HUES64 (cell line): ENCODE results near the gene GRIK2.

ENCODE experiments used
- H3K27ac ChIP-seq: 2 replicates; pipeline ENCODE4 v1.7.0; 2013; ENCODE audit warnings: low read depth, low read length, inconsistent platforms
- H3K27me3 ChIP-seq: 2 replicates; pipeline ENCODE4 v1.6.1; 2013; ENCODE audit warnings: mild to moderate bottlenecking, low read length; ENCODE audit not compliant: insufficient read depth
- H3K36me3 ChIP-seq: 2 replicates; pipeline ENCODE4 v1.6.1; 2013; ENCODE audit warnings: mild to moderate bottlenecking, low read length; ENCODE audit not compliant: insufficient read depth
- H3K4me1 ChIP-seq: 2 replicates; pipeline ENCODE4 v1.6.1; 2013; ENCODE audit warnings: mild to moderate bottlenecking, low read length, moderate library complexity; ENCODE audit not compliant: insufficient read depth
- H3K4me3 ChIP-seq: 2 replicates; pipeline ENCODE4 v1.5.1; 2013; ENCODE audit warnings: mild to moderate bottlenecking, low read length, moderate library complexity
- H3K9ac ChIP-seq: 2 replicates; pipeline ENCODE4 v1.6.1; 2013; ENCODE audit warnings: mild to moderate bottlenecking, low read depth, low read length
- H3K9me3 ChIP-seq: 2 replicates; pipeline ENCODE4 v1.6.1; 2013; ENCODE audit warnings: low read depth, low read length; ENCODE audit not compliant: insufficient read depth
- WGBS: fragments of 150-250, 120-280 bp; methylation state at CpG from one replicate; pipeline ENCODE4 v1.1.7; 2013; ENCODE audit warnings: missing lambda C conversion rate; 5-methylcytosine and 5-hydroxymethylcytosine counted together

Gene GRIK2

GRCh38 chr6:101719521-101719920 lies 326.0 kb downstream of the GRIK2 start:
- Histone ChIP-seq H3K4me1 (peaks cover 54% of the 10 kb centered on the region), H3K27me3 (peaks cover 8% of the 10 kb centered on the region; the same call in 1 of the 2 replicates)
- 94% methylated on average over 1 of the region's 1 CpG for WGBS

GRCh38 chr6:101722471-101722870 lies 329.0 kb downstream of the GRIK2 start:
- no peaks in the 10 kb centered on the region for H3K36me3 ChIP-seq
- WGBS, result no CpG with 5 or more reads among the region's 1 CpG
- peaks cover 25% of the 10 kb centered on the region for H3K4me1 ChIP-seq
- no peak overlapping the region for H3K27ac ChIP-seq
- H3K9me3 ChIP-seq, result no peaks in the 10 kb centered on the region
- no peaks in the 10 kb centered on the region for H3K27me3 ChIP-seq
- no peak overlapping the region for H3K9ac ChIP-seq
- no peak overlapping the region for H3K4me3 ChIP-seq

More at GRCh38 chr6:101719521-101719920, 326.0 kb downstream of the GRIK2 start:
- Histone ChIP-seq H3K9me3 (no peaks in the 10 kb centered on the region), H3K36me3 (no peaks in the 10 kb centered on the region), H3K4me3 (no peak overlapping the region), H3K9ac (no peak overlapping the region), H3K27ac (no peak overlapping the region)

DNA sequence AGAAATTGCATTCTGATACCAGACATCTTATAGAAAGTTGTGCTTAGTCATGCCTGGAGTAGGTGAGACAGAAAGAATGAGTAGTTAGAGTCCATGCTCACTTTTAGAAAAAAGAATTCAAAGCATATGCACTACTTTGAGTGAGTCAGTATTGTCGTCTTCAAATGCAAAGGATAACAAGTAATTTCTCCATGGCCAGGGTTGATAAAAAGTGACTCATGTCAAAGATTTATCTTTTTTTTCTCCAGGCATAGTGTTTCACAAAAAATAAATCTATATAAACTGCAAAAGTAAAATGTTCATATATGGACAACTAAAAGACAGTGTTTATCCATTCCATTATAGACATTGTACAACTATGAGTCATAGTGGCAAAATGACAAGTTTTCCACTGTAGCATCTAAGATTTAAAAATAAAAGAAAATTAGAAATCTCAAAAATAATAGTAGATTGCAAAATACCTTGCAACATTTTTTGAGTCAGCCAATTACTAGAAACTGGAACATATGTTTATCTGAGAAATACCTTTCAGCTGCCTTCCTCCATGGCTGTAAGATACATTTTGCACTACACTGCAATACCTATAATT lies 329.6 kb downstream of the GRIK2 start:
- 78% methylated on average over 1 of the region's 1 CpG for WGBS
- no peak overlapping the region for H3K27ac ChIP-seq
- H3K9ac ChIP-seq, result no peak overlapping the region
- H3K9me3 ChIP-seq, result no peaks in the 10 kb centered on the region
- H3K4me1 ChIP-seq, result peaks cover 19% of the 10 kb centered on the region
- H3K36me3 ChIP-seq, result no peaks in the 10 kb centered on the region
- H3K4me3 ChIP-seq, result no peak overlapping the region
- no peaks in the 10 kb centered on the region for H3K27me3 ChIP-seq

DNA sequence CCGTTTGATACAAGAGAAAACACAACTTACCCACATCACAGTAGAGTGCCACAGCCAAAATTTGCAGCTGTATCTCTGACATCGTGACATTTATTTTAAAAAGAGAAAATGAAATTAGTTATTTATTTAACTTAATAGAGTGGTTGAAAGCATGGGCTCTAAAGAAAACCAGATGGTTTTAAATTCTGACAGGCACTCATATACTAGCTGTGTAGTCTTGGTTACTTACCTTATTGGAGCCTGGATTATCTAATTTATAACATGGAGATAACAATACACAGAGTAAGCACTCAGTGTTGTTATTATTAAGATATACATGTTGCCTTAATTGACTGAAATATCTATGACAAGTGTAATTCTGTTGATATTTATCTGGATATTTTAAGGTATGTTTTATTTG lies 334.9 kb downstream of the GRIK2 start:
- Histone ChIP-seq H3K27ac (no peak overlapping the region), H3K4me3 (no peak overlapping the region), H3K4me1 (peaks cover 15% of the 10 kb centered on the region), H3K9me3 (no peaks in the 10 kb centered on the region), H3K9ac (no peak overlapping the region), H3K36me3 (no peaks in the 10 kb centered on the region), H3K27me3 (no peaks in the 10 kb centered on the region)
- 94% methylated on average over 1 of the region's 2 CpGs for WGBS

GRCh38 chr6:101728956-101729355 lies 335.4 kb downstream of the GRIK2 start:
- H3K4me1 ChIP-seq, result peaks cover 15% of the 10 kb centered on the region
- no peak overlapping the region for H3K27ac ChIP-seq
- H3K9ac ChIP-seq, result no peak overlapping the region
- H3K4me3 ChIP-seq, result no peak overlapping the region
- H3K27me3 ChIP-seq, result no peaks in the 10 kb centered on the region
- H3K9me3 ChIP-seq, result no peaks in the 10 kb centered on the region; the same call in 1 of the 2 replicates
- no peaks in the 10 kb centered on the region for H3K36me3 ChIP-seq

DNA sequence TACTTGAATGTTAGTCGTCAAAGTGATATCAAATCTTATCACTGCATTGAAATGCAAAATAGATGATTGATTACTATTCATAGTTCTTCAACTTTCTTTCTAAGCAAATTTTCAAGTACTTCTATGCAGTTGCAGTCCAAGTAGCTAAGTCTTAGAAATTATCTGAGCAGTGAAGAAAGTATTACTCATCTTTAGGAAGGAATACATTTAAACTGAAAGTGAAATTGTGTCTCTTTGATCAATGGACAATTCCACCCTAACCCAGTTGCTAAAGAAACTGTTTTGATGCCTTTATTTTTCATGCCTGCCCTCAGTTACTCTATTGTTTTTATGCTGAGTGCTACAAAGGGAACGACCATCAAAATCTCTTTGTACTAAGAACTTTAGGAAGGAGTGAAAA lies 337.4 kb downstream of the GRIK2 start:
- Histone ChIP-seq H3K36me3 (no peaks in the 10 kb centered on the region), H3K27me3 (no peaks in the 10 kb centered on the region), H3K4me3 (no peak overlapping the region), H3K4me1 (peaks cover 15% of the 10 kb centered on the region), H3K27ac (no peak overlapping the region), H3K9ac (no peak overlapping the region), H3K9me3 (peaks cover 6% of the 10 kb centered on the region)
- WGBS, result no CpG with 5 or more reads among the region's 2 CpGs

- Histone ChIP-seq H3K27me3 (no peaks in the 10 kb centered on the region), H3K36me3 (no peaks in the 10 kb centered on the region), H3K27ac (no peak overlapping the region), H3K4me1 (peaks cover 15% of the 10 kb centered on the region), H3K4me3 (no peak overlapping the region), H3K9ac (no peak overlapping the region), H3K9me3 (peaks cover 10% of the 10 kb centered on the region)
Observed at GRCh38 chr6:101733899-101734298, 340.4 kb downstream of the GRIK2 start.

DNA sequence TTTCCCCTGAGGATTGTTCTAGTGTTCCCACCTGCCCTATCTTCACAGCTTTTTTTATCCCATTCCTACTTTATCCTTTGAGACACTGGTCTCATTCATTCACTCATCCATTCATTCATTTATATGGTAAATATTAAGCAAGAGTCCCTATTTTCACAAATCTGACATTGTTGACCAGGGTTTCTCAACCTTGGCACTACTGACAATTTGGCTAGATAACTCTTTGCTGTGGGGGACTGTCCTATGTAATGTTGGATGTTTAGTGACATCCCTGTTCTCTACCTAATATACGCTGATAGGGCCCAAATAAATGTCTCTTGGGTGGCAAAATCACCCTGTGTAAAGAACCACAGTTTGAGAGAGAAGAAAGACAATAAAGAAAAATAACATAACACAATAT lies 345.0 kb downstream of the GRIK2 start:
- Histone ChIP-seq H3K27me3 (no peaks in the 10 kb centered on the region), H3K9ac (no peak overlapping the region), H3K9me3 (peaks cover 10% of the 10 kb centered on the region), H3K4me1 (peaks cover 26% of the 10 kb centered on the region), H3K36me3 (no peaks in the 10 kb centered on the region), H3K4me3 (no peak overlapping the region), H3K27ac (no peak overlapping the region)
- WGBS, result no CpG with 5 or more reads among the region's 1 CpG

GRCh38 chr6:101740631-101741030 lies 347.1 kb downstream of the GRIK2 start:
- peaks cover 7% of the 10 kb centered on the region; the same call in 1 of the 2 replicates for H3K9me3 ChIP-seq
- H3K27me3 ChIP-seq, result no peaks in the 10 kb centered on the region
- no peak overlapping the region for H3K9ac ChIP-seq
- peaks cover 26% of the 10 kb centered on the region for H3K4me1 ChIP-seq
- no peak overlapping the region for H3K4me3 ChIP-seq
- no peaks in the 10 kb centered on the region for H3K36me3 ChIP-seq
- peak overlapping the region; percentile 50; the same call in 1 of the 2 replicates for H3K27ac ChIP-seq
- WGBS, result 33% methylated on average over 2 of the region's 2 CpGs

DNA sequence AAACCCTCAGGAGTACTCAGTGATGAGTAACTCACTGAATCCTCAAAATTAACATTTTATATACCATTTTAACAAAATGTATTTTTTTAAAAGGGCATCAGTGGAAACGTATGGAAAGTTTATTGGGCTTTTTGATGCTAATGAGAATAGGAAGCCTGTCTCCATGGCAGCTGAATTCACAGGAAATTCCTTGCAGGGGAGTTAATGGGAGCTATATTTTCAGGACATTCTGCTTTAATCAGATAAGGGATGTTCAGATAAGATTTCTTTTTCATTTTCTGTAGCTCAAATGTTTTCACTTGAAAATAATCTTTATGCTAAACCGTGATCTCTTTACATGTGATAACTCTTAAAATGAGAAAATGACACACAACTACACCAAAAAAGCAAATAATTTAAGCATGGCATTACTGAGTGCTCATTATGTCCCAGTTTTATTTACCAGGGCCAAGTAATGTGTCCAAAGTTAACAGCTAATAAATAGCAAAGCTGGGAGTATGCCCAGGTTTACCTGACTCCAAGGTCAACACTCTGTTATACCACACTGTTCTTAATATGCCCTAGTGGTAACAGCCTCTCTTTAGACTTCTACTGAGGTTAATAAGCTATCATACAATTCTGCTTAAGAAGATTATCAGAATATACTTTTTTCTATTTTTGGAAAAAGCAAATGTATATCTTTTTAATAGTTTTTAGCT lies 348.1 kb downstream of the GRIK2 start:
- H3K9me3 ChIP-seq, result 0 out of 2 replicates have a peak, but pooled peaks cover 3% of the 10 kb centered on the region
- peaks cover 26% of the 10 kb centered on the region for H3K4me1 ChIP-seq
- no peaks in the 10 kb centered on the region for H3K36me3 ChIP-seq
- H3K27me3 ChIP-seq, result no peaks in the 10 kb centered on the region
- H3K4me3 ChIP-seq, result no peak overlapping the region
- H3K27ac ChIP-seq, result peak overlapping the region; percentile 54; the same call in 1 of the 2 replicates
- H3K9ac ChIP-seq, result no peak overlapping the region
- 42% methylated on average over 2 of the region's 2 CpGs for WGBS

- Histone ChIP-seq H3K27ac (no peak overlapping the region), H3K27me3 (no peaks in the 10 kb centered on the region), H3K4me3 (no peak overlapping the region), H3K4me1 (peaks cover 2% of the 10 kb centered on the region), H3K9ac (no peak overlapping the region), H3K9me3 (no peaks in the 10 kb centered on the region), H3K36me3 (no peaks in the 10 kb centered on the region)
Observed at GRCh38 chr6:101747160-101747559, 353.7 kb downstream of the GRIK2 start.
